NCI-H1930 (cell line): ENCODE data around the gene HIP1R.
"Not testable (repeated sequence)": the region's sequence is repeated elsewhere in the genome, so short reads cannot be mapped to it uniquely, and the experiment has no call there.

Experiments
- DNase-seq, 2 experiments: peaks; one replicate each; lab custom pipeline; 2025; lab: John Stamatoyannopoulos, UW

Gene HIP1R, protein sequence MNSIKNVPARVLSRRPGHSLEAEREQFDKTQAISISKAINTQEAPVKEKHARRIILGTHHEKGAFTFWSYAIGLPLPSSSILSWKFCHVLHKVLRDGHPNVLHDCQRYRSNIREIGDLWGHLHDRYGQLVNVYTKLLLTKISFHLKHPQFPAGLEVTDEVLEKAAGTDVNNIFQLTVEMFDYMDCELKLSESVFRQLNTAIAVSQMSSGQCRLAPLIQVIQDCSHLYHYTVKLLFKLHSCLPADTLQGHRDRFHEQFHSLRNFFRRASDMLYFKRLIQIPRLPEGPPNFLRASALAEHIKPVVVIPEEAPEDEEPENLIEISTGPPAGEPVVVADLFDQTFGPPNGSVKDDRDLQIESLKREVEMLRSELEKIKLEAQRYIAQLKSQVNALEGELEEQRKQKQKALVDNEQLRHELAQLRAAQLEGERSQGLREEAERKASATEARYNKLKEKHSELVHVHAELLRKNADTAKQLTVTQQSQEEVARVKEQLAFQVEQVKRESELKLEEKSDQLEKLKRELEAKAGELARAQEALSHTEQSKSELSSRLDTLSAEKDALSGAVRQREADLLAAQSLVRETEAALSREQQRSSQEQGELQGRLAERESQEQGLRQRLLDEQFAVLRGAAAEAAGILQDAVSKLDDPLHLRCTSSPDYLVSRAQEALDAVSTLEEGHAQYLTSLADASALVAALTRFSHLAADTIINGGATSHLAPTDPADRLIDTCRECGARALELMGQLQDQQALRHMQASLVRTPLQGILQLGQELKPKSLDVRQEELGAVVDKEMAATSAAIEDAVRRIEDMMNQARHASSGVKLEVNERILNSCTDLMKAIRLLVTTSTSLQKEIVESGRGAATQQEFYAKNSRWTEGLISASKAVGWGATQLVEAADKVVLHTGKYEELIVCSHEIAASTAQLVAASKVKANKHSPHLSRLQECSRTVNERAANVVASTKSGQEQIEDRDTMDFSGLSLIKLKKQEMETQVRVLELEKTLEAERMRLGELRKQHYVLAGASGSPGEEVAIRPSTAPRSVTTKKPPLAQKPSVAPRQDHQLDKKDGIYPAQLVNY

DNA sequence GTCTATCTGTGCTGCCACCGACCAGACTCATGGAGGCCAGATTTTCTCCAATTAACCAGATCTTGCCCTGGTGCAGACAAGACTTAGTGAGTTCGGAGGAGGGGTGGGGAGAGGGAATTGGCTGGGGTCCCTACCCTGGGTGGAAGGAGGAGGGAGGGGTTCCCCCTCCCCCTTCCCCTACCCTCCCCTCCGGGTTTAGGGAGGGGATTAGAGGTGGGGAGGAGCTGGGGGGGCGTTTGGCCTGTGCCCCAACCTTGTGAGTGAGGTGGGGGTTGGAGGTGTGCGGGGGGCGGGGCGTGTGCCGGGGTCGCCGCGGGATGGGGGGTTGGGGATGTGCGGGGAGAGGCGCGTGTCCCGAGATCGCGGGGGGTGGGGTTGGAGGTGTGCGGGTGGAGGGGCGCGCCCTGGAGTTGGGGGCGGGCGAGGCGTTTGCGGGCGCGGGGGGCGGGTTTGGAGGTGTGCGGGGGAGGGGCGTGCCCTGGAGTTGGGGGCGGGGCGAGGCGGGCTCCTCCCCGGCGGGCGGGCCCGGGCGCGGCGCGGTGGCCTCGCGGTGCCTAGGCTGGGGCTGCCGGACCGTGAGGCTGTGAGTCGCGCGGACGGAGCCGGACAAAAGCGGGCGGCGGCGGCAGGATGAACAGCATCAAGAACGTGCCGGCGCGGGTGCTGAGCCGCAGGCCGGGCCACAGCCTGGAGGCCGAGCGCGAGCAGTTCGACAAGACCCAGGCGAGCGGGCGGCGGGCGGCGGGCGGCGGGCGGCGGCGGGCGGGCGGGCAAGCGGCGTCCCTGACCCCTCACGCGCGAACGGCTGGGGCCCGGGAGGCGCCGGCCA lies at the start of gene HIP1R:
TSS of gene HIP1R (plus strand) at position 537 of the 829 bp plus-strand sequence. CDS start at position 631, 94 bp downstream.
- DNase-seq: peak in 1 of 2 experiments; percentile 11

DNA sequence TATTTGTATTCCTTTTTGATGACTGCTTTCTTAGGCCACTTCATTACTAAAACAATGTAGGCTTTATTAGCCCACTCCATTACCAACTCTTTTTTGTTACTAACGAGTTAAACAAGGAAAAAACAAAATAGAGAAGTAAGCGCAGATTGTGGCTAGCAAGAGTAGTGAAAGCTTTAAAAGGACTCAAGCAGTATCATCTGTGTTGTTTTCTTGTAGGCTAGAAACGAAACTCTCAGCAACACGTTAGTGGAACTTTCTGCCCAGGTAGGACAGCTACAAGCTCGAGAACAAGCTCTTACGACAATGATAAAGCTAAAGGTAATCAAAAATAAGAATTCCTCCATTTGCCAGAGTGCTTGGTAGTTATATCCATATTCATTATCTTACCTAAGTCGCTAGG lies 49.8 kb upstream of the HIP1R start:
- no peak for DNase-seq

DNA sequence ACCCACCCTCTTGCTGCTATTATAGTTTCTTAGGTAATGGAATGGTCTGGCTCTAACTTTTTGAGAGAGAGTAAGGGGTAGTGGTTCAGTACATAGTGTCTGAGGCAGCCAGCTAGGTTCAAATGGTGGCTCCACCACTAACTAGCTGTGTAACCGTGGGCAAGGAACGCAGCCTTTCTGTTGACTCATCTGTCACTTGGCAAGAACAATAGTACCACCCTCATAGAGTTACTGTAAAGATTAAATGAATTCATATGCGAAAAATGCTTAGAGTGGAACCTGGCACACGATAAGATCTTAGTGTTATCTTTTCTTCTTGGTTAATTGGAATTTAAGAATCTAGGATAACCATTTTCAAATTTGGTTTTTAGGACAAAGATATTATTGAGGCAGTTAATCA lies 46.9 kb upstream of the HIP1R start:
- no peak for DNase-seq

DNA sequence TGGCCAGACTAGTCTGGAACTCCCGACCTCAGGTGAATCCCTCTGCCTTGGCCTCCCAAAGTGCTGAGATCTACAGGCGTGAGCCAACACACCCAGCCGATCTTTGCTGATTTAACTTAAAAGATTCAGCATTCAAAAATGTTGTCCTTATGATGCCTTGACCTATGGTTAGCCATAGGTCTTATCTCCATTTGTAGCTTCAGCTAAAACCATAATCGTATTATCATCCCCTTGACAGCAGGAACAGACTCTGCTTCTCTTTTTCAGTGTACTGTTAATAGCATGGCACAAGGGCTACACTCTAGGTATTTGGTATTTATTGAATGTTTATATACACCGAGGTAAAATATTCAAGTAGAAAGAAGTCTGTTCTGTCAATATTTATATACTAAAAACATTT lies 45.6 kb upstream of the HIP1R start:
- no peak for DNase-seq

DNA sequence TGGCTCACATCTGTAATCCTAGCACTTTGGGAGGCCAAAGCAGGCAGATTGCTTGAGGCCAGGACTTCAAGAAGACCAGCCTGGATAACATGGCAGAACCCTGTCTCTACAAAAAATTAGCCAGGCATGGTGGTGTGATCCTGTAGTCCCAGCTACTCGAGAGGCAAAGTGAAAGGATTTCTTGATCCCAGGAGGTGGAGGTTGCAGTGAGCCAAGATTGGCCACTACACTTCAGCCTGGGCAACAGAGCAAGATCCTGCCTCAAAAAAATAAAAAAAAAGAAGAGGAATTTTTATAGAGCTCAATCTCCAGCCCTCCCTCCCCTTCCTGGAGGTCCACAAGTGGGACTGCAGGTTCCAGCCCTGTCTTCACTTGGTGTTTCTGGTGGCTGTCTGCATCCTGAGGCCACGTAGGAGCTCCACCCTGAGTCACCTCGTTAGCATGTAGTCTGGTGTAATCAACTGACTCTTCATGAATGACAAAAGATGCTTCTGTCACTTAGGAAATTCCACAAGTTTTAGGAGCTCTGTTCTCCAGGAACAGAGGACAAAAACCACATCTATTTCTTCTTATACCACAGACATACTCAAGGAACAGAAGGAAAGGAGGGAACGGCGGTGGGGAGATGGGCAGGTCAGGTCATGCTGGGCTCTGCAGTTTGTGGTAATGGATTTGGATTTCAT lies 44.7 kb upstream of the HIP1R start:
- DNase-seq: no peak

DNA sequence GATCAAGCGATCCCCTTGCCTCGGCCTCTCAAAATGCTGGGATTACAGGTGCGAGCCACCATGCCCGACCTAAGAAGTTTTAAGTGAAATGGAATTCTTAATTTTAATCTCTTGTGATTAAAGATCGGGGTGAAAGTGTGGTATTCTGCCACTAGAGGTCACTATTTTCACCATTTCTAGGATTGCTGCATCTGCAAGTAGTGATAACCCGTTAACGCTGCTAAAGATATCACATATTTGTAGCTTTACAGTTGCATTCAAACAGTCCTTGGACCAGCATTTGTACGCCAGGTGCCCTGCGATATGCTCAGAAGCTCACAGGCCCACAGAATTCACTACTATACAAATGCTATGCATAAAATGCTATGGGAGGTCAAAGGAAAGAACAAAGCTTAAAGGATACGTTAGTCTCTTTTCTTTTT lies 41.6 kb upstream of the HIP1R start:
- DNase-seq: peak in 1 of 2 experiments; percentile 35

DNA sequence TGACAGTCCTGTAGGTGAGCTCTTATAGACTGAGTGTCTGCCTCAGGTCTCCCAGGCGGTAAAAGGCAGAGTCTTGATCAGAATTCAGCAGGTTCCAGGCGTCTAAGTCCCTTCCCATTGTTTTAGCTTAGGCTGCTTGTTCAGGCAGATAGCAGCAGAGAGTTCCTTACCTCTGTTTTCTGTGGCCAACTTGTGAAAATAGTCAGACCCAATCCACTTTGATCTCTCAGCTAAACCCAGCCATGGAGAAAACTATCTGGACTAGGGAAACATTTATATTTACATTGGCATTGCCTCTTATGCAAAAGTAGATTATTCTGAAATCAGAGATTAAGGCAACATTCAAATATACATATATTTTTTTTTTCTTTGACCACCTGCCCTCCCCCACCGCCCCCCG lies 39.5 kb upstream of the HIP1R start:
- DNase-seq: no peak

DNA sequence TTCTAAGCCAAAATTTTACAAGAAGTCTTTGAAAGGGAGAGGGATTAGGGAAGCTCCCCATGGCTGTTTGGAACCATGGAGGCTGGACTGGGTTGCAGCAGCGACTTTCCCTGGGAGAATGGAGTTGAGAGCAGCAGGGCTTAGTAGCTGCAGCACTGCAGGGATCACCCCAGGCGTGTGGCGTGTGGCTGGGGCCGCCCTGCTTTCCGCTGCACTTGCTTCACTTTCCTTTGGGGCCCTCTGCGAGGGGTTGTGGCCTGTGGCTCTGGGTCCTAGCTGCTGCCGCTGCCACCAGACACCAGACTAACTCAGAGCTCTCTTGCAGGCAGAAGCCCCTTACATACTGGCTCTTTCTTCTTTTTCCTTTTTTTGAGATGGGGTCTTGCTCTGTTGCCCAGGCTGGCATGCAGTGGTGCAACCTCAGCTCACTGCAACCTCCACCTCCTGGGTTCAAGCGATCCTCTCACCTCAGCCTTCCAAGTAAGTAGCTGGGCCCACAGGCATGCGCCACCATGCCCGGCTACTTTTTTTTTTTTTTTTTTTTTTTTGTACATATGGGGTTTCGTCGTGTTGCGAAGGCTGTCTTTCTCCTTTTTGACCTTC lies 35.5 kb upstream of the HIP1R start:
- DNase-seq: no peak

DNA sequence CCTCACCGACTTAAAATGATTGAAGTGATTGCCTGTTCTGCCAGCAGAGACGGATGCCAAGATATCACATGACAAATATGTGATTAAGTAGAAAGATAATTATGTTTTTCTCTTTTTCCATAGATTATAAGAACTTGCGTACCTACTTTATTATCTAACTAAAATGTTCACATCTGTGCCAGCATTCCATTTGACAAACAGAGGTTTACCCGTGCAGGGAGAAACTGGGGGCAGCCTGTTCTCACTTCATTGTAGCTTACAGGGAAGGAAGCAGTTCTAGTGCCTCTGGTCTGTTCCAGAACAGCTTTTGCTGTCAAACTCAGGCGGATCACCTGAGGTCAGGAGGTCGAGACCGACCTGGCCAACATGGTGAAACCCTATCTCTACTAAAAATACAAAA lies 31.3 kb upstream of the HIP1R start:
- no peak for DNase-seq

DNA sequence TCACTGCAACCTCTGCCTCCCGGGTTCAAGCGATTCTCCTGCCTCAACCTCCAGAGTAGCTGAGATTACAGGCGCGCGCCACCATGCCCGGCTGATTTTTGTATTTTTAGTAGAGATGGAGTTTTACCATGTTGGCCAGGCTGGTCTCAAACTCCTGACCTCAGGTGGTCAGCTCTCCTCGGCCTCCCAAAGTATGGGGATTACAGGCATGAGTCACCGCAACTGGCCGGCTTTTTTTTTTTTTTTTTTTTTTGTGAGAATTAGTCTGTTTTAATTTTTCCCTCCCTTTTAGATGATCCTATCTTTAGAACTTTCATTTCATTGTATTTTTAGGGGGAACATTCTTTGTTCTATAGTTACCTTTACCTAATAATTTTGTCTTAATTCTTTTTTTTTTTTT lies 30.3 kb upstream of the HIP1R start:
- DNase-seq: not testable (repeated sequence)

DNA sequence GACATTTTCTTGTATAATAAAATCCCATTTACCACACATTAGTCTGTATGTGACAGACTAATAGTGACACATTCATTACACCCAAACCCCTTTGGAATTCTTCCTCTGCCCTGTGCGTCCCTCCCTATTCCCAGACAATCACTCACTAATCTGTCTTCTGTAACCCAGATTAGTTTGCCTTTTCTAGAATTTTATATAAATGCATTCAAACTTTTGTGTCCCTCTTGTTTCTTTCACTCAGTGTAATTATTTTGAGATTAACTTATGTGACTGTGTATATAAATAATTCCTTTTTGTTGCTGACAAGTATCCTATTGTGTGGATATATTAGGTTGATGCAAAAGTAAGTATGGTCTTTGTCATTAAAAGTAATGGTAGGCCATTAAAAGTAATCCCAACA lies 27.6 kb upstream of the HIP1R start:
- no peak for DNase-seq

DNA sequence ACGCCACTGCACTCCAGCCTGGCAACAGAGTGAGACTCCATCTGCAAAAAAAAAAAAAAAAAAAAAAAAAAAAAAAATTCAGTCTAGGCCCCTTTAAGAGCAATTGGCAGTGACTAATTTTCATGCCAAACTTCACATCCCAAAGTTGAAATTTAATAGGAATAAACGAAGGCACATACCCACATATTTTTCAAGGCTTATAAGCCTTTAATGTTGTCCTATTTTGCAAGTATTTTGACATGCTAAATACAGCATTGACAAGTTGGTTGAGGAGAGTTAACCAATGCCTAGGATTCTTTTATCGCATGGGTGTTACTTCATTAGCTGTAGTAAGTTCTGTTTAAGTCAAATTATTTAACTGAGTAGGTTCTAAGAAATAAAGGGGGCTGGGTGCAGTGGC lies 23.5 kb upstream of the HIP1R start:
- no peak for DNase-seq

DNA sequence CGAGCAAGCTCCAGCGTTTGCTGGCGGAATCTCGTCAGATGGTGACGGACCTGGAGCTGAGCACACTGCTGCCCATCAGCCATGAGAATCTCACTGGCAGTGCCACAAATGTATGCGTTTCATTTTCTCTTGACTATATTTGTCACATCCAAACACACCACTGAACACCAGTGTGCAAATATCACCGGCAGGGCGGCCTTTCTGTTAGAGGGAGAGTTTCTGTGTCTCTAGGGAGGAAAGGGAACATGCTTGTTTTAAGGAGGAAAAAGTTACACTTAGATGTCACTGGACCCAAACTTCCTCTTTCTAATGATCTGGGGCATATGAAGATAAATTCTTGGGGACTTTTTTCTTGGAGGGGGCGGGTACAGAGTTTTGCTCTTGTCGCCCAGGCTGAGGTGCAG lies 21.9 kb upstream of the HIP1R start:
- DNase-seq: no peak

DNA sequence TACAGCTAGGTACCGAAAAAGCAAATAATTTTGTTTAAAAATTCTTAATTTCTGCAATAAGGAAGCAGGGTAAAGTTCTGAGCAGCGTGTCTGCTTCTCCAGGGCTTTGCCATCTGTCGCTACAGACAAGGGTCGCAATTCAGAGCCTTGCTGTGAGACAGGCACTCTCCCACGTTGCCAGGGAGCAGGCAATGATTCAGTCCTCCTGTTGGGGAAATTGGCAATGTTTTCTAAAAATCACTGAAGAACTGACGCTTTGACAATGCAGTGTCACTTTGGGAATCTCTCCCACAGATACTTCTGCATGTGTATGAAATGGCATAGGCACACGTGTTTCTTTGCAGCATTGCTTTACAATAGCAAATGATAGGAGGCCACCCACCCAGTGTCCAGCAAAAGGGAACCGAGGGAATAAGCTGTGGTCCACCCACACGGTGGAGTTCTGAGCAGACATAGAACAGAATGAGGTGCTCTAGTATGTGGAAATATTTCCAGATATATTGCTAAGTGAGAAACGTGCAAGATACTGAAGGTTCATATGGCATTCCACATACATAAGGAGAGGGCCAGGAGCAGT lies 16.0 kb upstream of the HIP1R start:
- DNase-seq: no peak

DNA sequence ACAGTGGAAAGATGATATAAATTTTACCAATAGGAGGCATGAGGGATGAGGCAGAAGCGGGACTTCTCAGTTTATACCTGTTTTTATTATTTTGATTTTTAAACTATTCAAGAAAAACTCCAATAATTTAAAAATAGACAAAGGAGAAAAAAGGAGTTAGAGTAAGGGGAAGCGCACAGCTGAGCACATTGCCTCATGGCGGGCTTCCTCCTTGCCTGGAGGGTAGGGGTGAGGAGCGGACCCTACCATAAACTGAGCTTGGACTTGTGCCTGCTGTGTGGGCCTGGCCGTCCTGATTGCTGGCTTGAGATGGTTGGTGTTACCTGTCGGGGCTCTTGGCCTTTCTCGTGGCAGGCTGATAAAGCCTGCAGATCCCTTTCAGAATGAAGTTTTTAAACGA lies 15.1 kb upstream of the HIP1R start:
- DNase-seq: no peak

DNA sequence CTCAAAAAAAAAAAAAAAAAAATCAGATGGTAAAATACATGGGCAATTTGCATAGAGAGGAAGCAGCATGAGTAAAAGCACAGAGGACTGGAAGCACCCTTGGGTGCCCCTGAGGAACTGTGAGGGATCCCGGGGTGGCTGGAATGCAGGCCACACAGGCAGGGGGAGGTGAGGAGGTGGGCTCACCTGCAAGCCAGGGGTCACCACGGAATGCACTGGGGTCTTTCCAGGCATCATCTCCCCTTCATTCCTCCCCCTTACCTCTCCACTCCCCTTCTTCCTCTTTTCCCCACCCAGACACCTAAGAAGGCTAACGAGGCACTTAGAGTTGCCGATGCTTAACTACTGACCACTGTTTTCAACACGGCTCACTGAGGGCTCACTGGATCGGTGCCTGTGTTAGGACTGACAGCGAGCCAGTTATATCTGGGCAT lies 14.4 kb upstream of the HIP1R start:
- no peak for DNase-seq

DNA sequence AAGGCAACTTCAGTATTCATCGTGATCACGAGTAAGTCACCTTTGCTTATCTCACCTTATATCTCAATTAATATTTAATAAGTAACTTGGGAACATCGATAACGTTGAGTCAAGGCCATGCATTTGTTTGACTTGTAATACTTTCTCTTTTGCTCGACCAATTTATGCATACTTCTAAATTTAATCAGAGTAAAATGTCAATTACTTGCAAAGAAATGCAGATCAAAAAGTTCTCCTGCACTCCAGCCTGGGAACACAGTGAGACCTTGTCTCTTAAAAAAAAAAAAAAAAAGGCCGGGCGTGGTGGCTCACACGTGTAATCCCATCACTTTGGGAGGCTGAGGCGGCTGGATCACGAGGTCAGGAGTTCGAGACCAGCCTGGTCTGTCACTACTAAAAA lies 11.8 kb upstream of the HIP1R start:
- no peak for DNase-seq

DNA sequence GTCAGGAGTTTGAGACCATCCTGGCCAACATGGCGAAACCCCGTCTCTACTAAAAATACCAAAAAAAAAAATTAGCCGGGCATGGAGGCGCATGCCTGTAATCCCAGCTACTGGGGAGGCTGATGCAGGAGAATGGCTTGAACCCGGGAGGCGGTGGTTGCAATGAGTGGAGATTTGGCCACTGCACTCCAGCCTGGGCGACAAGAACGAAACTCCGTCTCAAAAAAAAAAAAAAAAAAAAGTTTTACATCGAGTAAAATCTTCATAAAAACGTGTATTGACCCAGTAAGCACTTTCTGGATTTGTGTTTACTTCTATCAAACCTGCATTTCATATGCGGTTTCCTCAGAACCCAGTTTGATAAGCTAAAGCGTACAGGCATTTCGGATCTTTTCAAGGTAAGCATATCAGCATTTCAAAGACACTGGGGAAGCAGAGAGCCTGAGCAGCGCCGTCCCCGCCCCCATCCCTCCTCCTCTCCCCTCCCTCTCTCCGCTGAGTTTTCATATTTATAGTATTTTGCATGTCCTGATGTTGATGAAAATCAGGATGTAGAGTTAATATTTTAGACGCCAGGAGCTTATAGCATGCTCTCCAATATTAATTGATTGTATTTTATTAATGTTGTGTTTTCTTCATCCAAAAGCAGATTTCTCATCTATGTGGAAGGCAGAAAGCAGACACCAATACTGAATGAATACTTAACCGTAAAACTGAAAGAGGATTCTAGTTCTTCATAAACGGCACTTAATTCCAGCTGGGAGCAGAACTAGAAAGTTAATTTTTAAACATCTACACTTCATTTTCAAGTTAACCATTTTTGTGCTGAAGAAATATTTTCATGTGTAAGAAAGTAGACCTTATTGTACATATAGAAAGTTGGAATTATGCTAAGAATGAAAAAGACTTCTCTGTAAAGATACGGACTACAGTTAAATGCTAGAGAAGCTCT lies 9.2 kb upstream of the HIP1R start:
- no peak for DNase-seq

DNA sequence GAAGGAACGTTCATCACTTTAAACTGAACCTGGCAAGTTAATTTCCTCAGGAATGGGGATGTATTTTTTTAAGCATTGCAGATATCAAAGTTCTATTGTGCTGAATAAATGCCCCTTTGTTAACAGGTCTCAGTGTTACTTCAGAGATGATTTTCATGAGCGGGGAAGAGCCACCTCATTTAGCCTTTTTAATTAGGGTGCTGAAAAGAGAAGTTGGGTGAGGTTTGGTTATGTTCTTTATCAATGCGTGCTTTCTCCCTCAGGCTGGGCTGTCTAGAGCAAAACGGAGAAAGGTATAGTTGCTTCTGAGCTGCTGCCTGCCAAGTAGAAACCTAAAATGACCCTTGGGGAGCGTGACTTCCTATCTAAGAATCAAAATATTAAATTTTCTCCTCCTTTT lies 8.0 kb upstream of the HIP1R start:
- no peak for DNase-seq
